H1 (cell line): ENCODE measurements around the gene PAWR.

Experiments
- CBX5 ChIP-seq: fragments of 300-800, 300-1000 bp; sonication (generic); IDR thresholded peaks from 2 replicates; pipeline ENCODE4 v1.7.1; 2016; ENCODE audit warnings: antibody characterized with exemption, low read length, low read depth
- CEBPB ChIP-seq: IDR thresholded peaks from 2 replicates; pipeline ENCODE4 v1.6.1; 2012; ENCODE audit warnings: low read depth, low read length

- TF ChIP-seq CEBPB, result no peak
- TF ChIP-seq CBX5, result no peak
Observed at GRCh38 chr12:79692860-79693577, 2.3 kb upstream of the PAWR start.
